Measurements from ENCODE around the gene POLDIP2.

The POLDIP2 gene

DNA sequence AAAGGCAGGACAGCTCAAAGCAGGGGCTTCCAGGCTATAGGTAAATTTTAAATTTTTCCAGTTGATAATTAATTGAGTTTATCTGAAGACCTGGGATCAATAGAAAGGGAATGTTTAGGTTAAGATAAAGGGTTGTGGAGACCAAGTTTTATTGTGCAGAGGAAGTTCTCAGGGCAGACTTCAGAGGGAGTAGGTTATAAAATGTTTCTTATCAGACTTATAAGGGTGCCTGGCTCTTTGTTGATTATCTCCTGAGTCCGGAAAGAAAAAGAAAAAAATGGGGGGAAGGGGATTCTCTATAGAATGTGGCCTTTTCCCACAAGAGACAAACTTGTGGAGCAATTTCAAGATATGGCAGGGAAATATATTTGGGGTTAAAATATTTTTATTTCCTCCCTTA lies 32.8 kb upstream of the POLDIP2 start:
- DNase-seq (ENCODE audit: low spot score) (no peak), FAIRE-seq (no peak)

GRCh38 chr17:28388106-28388505 lies 30.8 kb upstream of the POLDIP2 start:
- DNase-seq (ENCODE audit: low spot score): no peak
- no peak for FAIRE-seq

DNA sequence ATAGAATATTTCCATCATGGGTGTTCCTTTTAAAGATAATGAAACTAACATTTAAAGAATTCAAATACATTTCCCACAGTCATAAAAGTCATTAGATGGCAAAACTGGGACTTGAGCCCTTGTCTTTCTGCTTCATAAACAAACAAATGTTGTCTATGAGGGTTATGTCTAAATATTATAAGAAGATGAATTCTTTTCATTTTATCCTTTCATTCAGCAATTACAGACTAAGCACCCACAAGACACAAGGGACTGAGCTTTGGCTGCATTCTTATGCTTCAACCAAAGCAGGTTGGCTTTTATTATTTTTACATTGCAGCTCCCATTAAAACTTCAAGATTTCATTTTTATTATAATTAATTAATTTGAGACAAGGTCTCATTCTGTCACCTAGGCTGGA lies 29.1 kb upstream of the POLDIP2 start:
- DNase-seq (ENCODE audit: low spot score) (no peak), FAIRE-seq (no peak)

- DNase-seq (ENCODE audit: low spot score) (no peak), FAIRE-seq (no peak)
Measured at GRCh38 chr17:28385406-28385805, 28.1 kb upstream of the POLDIP2 start.

DNA sequence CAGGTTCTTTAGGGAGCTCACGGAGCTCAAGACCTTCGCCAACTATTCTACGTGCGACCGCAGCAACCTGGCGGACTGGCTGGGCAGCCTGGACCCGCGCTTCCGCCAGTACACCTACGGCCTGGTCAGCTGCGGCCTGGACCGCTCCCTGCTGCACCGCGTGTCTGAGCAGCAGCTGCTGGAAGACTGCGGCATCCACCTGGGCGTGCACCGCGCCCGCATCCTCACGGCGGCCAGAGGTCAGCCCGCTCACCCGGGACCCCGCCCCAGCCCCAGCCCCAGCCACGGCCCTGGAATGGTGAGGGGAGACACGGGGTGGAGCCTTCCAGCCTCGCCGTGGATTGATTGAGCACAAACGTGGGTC lies 27.7 kb upstream of the POLDIP2 start:
- FAIRE-seq (no peak), DNase-seq (ENCODE audit: low spot score) (no peak)

DNA sequence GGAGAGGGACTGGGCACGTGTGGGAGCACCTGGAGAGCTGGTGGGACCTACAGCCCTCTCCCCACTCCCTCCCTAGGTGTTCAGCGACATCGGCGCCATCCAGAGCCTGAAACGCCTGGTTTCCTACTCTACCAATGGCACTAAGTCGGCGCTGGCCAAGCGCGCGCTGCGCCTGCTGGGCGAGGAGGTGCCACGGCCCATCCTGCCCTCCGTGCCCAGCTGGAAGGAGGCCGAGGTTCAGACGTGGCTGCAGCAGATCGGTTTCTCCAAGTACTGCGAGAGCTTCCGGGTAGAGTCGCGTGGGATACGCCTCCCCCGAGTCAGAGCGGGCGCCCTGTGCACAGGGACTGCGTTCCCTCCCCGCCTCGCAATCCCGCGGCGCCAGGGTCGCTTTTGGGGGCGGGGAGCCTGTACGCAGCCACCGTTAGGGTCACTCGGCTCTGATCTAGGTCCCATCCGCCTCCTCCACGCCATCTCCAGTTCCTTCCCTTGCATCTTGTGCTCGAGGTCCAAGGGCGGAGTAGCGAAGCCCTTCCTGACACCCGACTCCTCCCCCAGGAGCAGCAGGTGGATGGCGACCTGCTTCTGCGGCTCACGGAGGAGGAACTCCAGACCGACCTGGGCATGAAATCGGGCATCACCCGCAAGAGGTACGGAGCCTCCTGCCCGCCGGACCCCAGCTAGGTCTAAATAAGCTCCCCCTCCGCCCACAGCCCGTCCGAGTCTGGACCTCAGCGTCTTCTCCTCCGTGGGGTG lies 27.1 kb upstream of the POLDIP2 start:
- DNase-seq (ENCODE audit: low spot score) (no peak), FAIRE-seq (no peak)

GRCh38 chr17:28381141-28381825 lies 24.0 kb upstream of the POLDIP2 start:
- no peak for FAIRE-seq
- no peak for DNase-seq (ENCODE audit: low spot score)

- no peak for DNase-seq (ENCODE audit: low spot score)
Measured at GRCh38 chr17:28379814-28380801, 22.8 kb upstream of the POLDIP2 start.

GRCh38 chr17:28372945-28373274 lies 15.6 kb upstream of the POLDIP2 start:
- FAIRE-seq: no peak
- DNase-seq (ENCODE audit: low spot score): no peak

More at GRCh38 chr17:28379814-28380801, 22.8 kb upstream of the POLDIP2 start:
- FAIRE-seq: no peak

GRCh38 chr17:28372203-28372944 lies 15.0 kb upstream of the POLDIP2 start:
- DNase-seq (ENCODE audit: low spot score): no peak
- FAIRE-seq: no peak

DNA sequence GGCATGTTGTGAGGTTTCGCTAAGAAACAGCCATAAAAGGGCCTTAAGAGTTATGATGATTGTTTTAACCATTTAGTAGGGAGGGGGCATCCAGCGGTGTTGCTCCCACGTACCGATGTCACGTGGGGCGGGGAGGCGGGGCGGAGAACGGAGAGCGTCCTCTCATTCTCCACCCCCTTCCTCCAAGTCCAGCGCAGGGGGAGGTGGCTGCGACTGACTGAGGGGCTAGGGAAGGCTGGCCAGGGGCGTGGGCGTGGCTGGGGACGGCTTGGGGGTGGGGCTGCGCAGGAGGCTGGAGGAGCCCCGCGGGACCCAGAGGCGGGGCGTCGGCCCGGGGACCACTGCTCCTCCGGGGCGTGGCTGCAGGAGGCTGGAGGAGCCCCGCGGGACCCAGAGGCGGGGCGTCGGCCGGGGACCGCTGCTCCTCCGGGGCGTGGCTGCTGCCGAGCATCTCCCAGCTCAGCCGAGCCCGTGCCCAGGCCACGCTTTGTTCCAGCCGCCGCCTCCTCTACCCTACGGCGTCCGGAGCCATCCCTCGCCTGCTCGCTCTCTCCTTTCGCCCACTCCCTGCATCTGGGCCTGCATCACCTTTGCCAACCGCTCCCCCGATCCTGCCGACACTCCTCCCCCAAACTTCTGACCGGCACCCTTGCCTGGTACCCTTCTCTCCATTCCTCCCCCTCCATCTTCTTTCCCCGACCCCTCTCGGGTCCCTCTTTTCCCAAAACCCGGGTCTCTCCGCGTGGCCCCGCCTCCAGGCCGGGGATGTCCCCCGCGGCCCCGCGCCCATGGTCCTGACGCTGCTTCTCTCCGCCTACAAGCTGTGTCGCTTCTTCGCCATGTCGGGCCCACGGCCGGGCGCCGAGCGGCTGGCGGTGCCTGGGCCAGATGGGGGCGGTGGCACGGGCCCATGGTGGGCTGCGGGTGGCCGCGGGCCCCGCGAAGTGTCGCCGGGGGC lies 14.2 kb upstream of the POLDIP2 start, which contains the start of gene SARM1:
Gene SARM1, plus strand, starts transcription at position 450 of the 958 bp plus-strand sequence. Its CDS starts 339 bp downstream, at position 789.
- no peak for DNase-seq (ENCODE audit: low spot score)
- FAIRE-seq: no peak

GRCh38 chr17:28370744-28371103 lies 13.4 kb upstream of the POLDIP2 start:
- DNase-seq (ENCODE audit: low spot score) (no peak), FAIRE-seq (no peak)

GRCh38 chr17:28370035-28370743 lies 12.9 kb upstream of the POLDIP2 start, which contains the start of gene VTN:
VTN (minus strand) TSS chr17:28370307; CDS start chr17:28370203, 104 bp downstream.
- FAIRE-seq (no peak), DNase-seq (ENCODE audit: low spot score) (peak; percentile 44)

DNA sequence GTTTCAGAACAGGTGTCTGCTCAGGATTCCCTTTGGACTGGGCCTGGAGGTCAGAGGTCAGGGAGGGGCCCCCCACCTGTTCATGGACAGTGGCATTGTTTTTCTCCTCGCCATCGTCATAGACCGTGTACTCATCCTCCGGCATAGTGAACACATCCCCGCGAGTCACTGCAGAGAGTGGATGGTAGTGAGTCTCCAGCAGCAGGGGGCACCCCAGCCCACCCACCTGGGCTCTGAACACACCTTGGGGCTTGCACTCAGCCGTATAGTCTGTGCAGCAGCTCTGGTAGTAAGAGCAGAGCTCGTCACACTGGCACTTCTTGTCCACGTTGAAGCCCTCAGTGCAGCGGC lies 12.3 kb upstream of the POLDIP2 start:
- no peak for DNase-seq (ENCODE audit: low spot score)
- no peak for FAIRE-seq

- FAIRE-seq (no peak), DNase-seq (ENCODE audit: low spot score) (no peak)
Measured at GRCh38 chr17:28368915-28369683, 11.8 kb upstream of the POLDIP2 start.

DNA sequence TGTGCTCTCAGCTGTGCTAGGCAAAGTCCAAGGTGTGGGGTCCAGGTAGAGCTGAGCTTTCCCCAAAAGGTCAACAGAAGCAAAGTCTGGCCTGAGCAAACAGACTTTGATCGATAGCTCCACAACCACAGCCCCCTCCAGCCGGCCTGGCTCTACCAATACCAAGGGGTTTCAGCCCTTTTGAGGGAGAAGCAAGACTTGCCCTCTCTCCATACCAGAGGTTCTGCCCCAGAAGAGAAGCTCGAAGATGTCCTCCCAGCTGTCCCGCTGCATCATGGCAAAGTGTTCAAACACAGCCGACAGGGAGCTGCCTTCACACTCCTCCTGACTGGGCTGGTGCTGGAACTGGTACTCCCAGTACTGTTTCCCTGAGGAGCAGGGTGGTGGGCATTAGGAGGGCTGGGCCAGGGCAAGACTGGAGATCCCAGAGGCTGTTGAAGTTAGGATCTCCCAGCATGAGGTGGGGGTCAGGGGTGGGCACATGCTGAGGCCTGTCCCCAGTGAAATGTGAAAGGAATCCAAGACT lies 11.0 kb upstream of the POLDIP2 start:
- FAIRE-seq (no peak), DNase-seq (ENCODE audit: low spot score) (no peak)

- FAIRE-seq: no peak
- no peak for DNase-seq (ENCODE audit: low spot score)
Measured at GRCh38 chr17:28367641-28368305, 10.4 kb upstream of the POLDIP2 start.

DNA sequence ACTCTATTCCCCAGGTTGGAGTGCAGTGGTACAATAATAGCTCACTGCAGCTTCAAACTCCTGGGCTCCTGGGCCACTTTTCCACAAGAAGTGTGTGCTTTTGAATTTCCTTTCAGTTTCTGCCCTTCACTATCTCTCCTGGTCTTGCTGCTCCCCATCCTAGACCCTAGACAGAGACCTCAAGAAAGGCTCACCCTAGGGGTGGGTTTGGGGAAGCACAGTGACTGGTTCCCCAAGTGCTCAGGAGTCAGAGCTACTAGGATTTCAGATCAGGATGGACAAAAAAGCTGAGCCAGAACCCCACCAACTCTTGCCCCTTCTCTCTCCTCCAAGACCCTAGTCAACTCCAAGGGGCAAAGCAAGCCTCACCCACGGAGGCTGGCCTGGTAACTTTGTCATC lies 9.3 kb upstream of the POLDIP2 start:
- FAIRE-seq (no peak), DNase-seq (ENCODE audit: low spot score) (no peak)
